Mononuclear cell (primary cell): ENCODE results near the gene COPS4. TPM values are rescaled to one million over a fixed set of nuclear protein-coding genes. Genes with fewer than 3 reads are reported as not detected.

Source experiments
- H3K27me3 ChIP-seq: 2 replicates; pipeline ENCODE4 v1.6.0; 2011; ENCODE audit warnings: low read length, control low read depth; ENCODE audit not compliant: insufficient read depth
- H3K4me1 ChIP-seq: 2 replicates; pipeline ENCODE4 v1.5.1; 2011; ENCODE audit warnings: mild to moderate bottlenecking, low read length, control low read depth; ENCODE audit not compliant: insufficient read depth
- H3K4me3 ChIP-seq: 2 replicates; pipeline ENCODE4 v1.5.1; 2011; ENCODE audit warnings: mild to moderate bottlenecking, low read length, moderate library complexity
- H3K9me3 ChIP-seq: 2 replicates; pipeline ENCODE4 v1.5.1; 2011; ENCODE audit warnings: low read depth, mild to moderate bottlenecking, control low read depth, low read length
- total RNA-seq: library from RNA; depleted of rRNA; stranded (reverse); fragments of >200 nt; gene quantifications from one replicate; pipeline ENCODE4 v1.2.3, GENCODE V29; 2012

Gene COPS4
- total RNA-seq, 1 donor, result 93.3 TPM

GRCh38 chr4:83114576-83114975 is 79.6 kb downstream of the COPS4 start, which contains the start of gene PLAC8:
PLAC8 (minus strand) TSS chr4:83114729; CDS start chr4:83107921, 6,808 bp downstream.
- no peaks in the 10 kb centered on the region for H3K9me3 ChIP-seq
- H3K4me3 ChIP-seq, result peak within 1 kb of the TSS; percentile 84
- peaks cover 63% of the 10 kb centered on the region for H3K4me1 ChIP-seq

GRCh38 chr4:83115000-83115399 is 80.0 kb downstream of the COPS4 start:
- no peak overlapping the region for H3K4me3 ChIP-seq

More at GRCh38 chr4:83114576-83114975, 79.6 kb downstream of the COPS4 start, which contains the start of gene PLAC8:
- H3K27me3 ChIP-seq, result no peaks in the 10 kb centered on the region

GRCh38 chr4:83115656-83116285 is 80.8 kb downstream of the COPS4 start:
- H3K9me3 ChIP-seq, result no peaks in the 10 kb centered on the region
- peaks cover 62% of the 10 kb centered on the region for H3K4me1 ChIP-seq
- no peaks in the 10 kb centered on the region for H3K27me3 ChIP-seq
- no peak overlapping the region for H3K4me3 ChIP-seq

More at GRCh38 chr4:83115000-83115399, 80.0 kb downstream of the COPS4 start:
- peaks cover 64% of the 10 kb centered on the region for H3K4me1 ChIP-seq
- no peaks in the 10 kb centered on the region for H3K9me3 ChIP-seq
- no peaks in the 10 kb centered on the region for H3K27me3 ChIP-seq

- Histone ChIP-seq H3K9me3 (no peaks in the 10 kb centered on the region), H3K4me3 (no peak overlapping the region), H3K27me3 (no peaks in the 10 kb centered on the region), H3K4me1 (peaks cover 53% of the 10 kb centered on the region)
These were observed 83.9 kb downstream of the COPS4 start for GRCh38 chr4:83118869-83119268.

GRCh38 chr4:83121246-83121645 is 86.3 kb downstream of the COPS4 start:
- no peak overlapping the region for H3K4me3 ChIP-seq
- H3K9me3 ChIP-seq, result no peaks in the 10 kb centered on the region
- peaks cover 64% of the 10 kb centered on the region for H3K4me1 ChIP-seq
- H3K27me3 ChIP-seq, result no peaks in the 10 kb centered on the region

GRCh38 chr4:83124111-83124780 is 89.3 kb downstream of the COPS4 start:
- H3K4me3 ChIP-seq, result no peak overlapping the region
- H3K27me3 ChIP-seq, result no peaks in the 10 kb centered on the region
- peaks cover 73% of the 10 kb centered on the region for H3K4me1 ChIP-seq
- H3K9me3 ChIP-seq, result no peaks in the 10 kb centered on the region

Other genes with a start within 250 kb of the COPS4 start
- 1.0 TPM for gene SCD5, start 236.4 kb upstream of the COPS4 start, total RNA-seq
- 186 TPM for gene SEC31A, start 144.0 kb upstream of the COPS4 start, total RNA-seq
- gene THAP9, start 134.4 kb upstream of the COPS4 start, total RNA-seq, result 4.8 TPM
- gene LIN54, start 24.4 kb upstream of the COPS4 start, total RNA-seq, result 16.8 TPM
- 354 TPM for gene PLAC8, start 79.5 kb downstream of the COPS4 start, total RNA-seq
- 7.6 TPM for gene COQ2, start 249.6 kb downstream of the COPS4 start, total RNA-seq